ENCODE data around the gene PDC.
A peak's percentile ranks its signal among the peaks of the same experiment; 100 is the strongest.
"Not testable (repeated sequence)": the region's sequence is repeated elsewhere in the genome, so short reads cannot be mapped to it uniquely, and the experiment has no call there.

The PDC gene

DNA sequence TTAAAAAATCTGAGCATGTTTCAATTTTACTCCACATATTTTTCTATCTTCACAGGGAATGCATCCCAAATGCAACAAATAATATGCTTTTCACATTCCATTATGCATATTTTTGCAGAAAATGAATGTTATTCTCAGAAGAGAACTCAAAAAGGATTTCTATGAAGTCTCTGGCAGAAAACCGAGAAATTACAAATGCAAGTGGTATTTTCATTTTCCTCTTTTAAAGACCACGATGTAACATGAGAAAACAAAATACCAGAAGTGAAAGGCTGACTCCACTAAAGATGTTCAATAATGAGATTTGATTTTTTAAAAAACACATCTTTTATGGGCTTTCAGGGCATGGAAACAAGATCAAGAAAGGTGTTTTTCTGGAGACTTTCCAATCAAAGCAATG is 5.0 kb upstream of the PDC start:
- DNase-seq (ENCODE audit: low read depth, low spot score), result no peak

DNA sequence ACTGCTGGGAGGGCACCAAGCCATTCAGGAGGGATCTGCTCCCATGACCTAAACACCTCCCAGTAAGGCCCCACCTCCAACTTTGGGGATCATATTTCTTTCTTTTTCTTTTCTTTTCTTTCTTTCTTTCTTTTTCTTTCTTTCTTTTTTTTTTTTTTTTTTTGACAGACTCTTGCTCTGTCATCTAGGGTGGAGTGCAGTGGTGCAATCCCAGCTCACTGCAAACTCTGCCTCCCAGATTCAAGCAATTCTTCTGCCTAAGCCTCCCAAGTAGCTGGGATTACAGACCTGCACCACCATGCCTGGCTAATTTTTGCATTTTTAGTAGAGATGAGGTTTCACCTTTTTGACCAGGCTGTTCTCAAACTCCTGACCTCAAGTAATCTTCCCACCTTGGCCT is 4.6 kb upstream of the PDC start:
- not testable (repeated sequence) for DNase-seq (ENCODE audit: low read depth, low spot score)

DNA sequence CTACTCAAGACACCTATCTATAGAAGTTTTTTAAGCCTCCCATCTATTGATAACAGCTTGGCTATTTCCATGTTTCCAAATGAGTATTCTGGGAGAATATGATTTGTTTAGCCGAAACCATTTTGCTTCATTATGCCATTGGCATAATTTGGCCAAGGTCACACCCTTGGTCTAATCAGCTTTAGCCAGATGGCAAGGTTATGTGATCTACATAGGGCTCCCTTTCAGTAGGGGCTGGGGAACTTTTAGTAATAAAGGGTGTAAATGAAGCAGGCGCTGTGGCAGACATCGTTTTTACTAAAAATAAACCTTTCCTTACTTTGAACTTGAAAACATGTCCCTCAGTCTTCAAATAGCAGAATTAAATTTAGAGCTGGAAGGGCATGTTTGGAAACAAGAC is 3.0 kb upstream of the PDC start:
- no peak for DNase-seq (ENCODE audit: low read depth, low spot score)

DNA sequence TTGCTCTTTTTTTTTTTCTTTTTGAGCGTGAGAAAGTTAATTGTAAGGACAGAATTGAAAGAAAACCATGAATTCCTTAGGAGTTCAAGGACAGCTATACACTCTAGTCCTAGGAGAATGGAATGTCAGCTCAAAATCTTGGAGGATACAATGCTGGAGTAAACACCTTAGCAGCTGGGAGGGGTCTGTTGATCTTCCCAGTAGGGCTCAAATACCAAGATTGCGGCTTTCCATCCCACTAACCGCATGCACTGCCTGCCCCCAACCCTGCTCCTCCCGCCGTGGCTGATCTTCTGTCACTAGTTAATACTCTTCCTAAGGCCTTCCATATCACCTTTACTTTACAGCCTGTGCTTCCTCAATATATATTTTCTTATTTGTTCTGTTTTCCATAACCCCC is 2.6 kb upstream of the PDC start:
- no peak for DNase-seq (ENCODE audit: low read depth, low spot score)

DNA sequence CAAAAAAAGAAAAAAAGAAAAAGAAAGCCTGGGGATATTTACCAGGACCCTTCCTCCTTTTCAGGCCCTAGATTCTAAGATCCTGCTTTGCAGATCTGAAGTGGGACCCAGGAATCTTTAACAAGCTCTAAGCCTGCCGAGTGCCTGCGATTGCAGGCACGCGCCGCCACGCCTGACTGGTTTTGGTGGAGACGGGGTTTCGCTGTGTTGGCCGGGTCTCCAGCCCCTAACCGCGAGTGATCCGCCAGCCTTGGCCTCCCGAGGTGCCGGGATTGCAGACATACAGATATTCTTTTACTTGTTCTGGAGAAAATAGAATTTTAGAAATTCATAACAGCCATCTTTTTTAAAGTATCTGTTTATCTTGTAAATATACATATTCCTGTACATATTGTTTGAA is 1.8 kb downstream of the PDC start:
- not testable (repeated sequence) for DNase-seq (ENCODE audit: low read depth, low spot score)

DNA sequence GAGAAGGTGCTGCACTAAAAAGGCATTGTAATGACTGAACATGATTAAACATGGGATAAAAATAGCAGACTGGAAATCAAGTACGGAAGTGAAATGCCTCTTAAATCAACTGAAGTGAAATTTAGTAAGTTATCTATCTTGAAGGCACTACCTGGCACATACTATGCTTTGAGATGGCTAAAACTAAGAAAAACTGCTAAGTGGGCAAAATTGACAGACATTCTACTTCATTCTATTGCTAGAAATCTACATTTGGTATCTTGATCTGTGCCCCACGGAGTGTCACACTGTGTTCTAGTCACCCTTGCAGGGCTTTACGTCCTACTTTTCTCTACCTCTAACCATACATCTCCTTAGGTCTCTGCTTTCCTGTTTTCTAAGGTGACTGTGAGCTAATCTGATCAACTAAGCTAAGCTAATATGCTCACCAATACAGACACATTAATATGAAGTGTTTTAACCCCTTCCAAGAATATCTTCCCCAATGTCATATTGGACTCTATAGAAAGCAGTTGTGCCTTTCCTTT is 4.1 kb downstream of the PDC start:
- DNase-seq (ENCODE audit: low read depth, low spot score), result no peak

DNA sequence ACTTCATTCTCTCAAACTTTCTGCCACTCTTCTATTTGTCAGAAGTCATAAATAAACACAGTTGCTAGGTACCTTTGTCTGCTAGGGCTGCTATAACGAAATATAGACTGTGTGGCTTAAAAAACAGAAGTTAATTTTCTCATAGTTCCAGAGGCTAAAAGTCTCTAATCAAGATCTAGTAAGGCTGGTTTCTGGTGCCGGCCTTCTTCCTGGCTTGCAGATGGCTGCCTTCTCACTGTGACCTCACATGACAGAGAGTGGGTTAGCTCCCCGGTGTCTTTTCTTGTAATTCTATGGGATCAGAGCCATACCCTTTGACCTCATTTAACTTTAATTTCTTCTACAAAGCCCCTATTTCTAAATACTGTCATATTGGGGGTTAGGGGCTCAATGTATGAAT is 5.9 kb downstream of the PDC start:
- DNase-seq (ENCODE audit: low read depth, low spot score), result no peak

DNA sequence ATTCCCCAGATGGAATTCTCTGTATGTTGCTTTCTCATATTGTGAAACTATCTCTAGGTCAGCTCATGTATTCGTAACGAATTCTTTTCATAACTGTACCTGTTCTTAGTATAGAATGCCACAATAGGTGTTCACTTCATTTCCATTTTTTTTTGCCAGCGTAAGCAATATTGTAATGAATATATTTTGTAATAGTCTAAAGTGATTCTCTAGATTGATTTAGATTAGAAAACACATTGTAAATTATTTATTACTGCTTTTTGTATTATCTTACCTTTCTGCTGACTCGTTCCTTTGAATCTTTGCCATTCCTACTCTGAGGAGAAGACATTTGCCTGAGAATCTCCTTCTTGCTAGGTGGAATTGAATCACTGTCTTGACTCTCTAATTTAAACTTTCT is 14.8 kb downstream of the PDC start:
- no peak for DNase-seq (ENCODE audit: low read depth, low spot score)

DNA sequence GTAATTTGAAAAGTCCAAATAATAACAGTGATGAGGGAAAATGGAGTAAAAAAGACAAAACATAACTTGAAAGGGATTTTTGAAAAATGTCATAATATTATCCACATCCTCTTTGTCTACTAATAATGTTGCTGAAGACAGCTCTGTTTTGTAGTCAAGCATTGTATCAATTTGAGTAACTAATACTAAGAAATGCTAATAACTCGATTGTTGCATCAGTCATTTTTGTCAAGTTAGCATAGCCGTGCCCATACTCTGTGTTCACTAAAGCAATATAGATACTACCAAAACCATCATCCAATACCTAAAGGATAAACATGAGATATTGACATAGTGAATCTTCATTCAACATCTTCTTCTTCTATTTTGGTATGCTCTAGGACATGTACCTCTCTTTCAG is 17.3 kb downstream of the PDC start:
- no peak for DNase-seq (ENCODE audit: low read depth, low spot score)

DNA sequence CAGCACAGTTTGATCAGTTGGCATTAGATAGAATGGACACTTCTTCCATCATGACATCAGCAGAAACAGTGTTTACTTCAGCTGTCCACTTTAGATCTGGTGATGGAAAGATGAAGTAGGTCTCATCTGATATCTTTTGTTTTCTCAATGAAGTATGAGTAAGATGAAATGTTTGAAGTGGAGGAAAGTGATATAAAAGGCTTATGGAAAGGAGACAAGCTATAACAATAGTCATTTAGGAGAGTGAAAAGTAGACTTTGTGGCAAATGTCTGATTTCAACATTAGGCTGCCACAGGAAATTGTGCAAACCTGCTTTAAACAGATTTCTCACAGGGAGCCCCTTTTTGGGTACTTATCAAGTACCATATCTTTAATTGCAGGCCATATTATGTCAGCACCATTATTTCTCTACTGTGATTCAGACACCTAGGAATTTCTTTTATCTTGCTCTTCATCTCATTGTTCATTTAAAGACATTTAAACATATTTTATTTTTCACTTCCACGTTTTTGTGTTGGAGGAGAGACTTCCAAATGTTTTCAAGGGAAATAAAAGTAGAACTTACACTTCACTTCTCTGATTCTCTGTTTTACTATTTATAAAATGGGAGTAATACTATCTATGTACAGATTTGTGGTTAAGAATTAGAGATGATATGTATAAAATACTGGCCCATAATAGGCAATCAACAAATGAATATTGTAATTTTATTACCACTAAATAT is 18.1 kb downstream of the PDC start:
- no peak for DNase-seq (ENCODE audit: low read depth, low spot score)

DNA sequence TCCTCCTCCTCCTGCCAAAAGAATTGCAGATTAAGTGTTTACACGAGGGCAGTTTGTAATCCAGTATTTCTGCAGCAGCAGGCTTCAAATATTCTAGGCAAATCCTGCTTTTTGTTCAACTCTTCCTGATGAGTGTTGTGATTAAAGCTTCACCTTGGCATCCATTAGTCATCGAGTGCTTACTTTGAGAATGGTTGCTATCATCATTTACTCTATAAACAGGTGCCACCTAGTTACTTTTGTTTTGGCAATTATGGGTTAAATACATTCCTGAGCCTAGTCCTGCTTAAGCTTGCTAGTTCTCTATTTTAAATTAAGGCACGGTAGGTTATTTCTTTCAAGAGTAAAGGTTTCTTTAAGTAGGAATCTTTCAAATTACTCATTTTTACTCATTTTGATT is 20.3 kb downstream of the PDC start:
- no peak for DNase-seq (ENCODE audit: low read depth, low spot score)

DNA sequence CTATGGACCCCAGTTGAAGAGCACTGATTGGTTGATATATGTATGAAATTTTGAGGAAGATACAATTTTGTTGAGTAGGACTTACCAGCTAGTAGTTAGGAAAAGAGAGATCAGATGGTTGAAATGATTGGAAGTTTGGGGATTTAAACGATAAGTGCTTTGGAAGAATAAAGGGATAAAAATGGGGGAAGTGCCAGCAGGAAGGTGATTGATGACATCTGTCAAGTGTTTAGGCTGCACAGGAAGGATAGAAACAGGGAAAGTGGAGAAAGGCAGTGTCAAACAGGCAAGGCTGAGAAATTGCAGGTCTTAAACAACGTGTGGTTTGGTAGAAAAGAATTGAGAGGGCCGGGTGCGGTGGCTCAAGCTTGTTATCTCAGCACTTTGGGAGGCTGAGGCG is 22.3 kb downstream of the PDC start:
- DNase-seq (ENCODE audit: low read depth, low spot score), result no peak

DNA sequence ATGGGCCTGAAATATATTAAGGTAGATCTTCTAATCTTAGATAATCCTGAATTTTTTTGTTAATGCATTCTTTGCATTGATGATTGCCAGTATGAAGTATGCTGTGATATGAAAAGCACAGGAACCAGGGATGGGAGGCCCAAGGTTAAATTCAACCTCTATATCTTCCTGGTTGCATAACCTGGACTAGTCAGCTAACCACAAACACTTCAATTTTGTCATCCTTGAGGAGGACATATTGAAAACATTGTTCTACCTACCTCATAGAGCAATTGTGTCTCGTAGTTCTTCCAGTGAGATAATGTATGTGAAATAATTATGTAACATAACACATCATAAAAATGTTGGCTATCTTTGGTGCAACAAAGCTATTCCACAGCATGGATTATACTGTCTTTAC is 25.6 kb downstream of the PDC start:
- no peak for DNase-seq (ENCODE audit: low read depth, low spot score)

DNA sequence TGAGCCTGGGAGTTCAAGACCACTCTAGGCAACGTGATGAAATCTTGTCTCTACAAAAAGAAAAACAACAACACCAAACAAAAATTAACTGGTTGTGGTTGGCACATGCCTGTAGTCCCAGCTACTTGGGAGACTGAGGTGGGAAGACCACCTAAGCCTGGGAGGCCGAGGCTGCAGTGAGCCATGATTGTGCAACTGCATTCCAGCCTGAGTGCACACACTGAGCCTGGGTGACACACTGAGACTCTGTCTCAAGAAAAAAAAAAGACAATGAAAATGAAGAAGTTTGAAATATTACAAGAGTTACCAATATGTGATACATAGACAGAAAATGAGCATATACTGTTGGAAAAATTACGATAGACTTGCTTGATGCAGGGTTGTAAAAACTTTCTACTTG is 31.9 kb downstream of the PDC start:
- DNase-seq (ENCODE audit: low read depth, low spot score), result no peak

DNA sequence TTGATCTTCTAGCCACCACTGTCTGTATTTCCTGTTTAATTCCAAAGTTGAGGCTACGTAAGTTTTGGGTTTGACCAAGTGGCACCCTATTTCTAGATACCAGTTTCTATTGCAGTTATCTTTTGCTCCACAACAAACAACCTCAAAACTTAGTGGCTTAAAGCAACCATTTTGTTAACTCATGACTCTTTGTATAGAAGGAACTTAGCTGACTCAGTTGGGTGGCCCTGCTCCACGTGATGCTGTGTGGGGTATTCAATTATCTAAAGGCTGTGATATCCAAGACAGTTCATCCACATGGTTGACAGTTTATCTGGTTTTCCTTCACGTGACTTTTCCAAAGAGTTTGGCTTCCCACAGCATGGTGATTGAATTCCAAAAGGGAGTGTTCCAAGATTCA is 34.8 kb downstream of the PDC start:
- no peak for DNase-seq (ENCODE audit: low read depth, low spot score)

DNA sequence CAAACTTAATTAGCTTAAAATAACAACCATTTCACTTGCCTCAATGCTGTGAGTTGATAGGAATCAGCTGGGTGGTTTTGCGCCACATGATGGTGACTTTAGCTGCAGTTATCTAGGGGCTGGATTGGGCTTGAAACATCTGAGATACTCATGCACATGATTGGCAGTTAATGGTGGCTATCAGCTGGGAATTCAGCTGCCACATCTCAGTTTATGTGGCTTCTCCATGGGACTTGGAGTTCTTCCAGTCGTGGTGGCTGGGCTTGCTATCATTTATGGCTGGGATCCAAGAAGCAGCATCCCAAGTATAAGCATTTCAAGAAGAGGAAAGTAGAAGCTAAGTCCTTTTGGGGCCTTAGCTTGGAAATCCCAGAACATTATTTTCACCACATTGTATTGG is 36.4 kb downstream of the PDC start:
- no peak for DNase-seq (ENCODE audit: low read depth, low spot score)

DNA sequence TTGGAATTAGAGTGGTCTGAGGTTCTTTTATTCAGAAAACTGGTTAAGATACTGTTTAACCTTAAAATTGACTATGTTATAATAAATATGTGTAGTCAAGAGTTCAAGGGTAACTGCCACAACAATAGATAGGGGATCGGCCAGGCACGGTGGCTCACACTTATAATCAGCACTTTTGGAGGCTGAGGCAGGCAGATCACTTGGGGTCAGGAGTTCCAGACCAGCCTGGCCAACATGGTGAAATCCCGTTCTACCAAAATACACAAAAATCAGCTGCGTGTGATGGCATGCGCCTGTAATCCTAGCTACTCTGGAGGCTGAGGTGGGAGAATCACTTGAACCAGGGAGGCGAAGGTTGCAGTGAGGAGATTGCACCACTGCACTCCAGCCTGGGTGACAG is 39.5 kb downstream of the PDC start:
- DNase-seq (ENCODE audit: low read depth, low spot score), result no peak

DNA sequence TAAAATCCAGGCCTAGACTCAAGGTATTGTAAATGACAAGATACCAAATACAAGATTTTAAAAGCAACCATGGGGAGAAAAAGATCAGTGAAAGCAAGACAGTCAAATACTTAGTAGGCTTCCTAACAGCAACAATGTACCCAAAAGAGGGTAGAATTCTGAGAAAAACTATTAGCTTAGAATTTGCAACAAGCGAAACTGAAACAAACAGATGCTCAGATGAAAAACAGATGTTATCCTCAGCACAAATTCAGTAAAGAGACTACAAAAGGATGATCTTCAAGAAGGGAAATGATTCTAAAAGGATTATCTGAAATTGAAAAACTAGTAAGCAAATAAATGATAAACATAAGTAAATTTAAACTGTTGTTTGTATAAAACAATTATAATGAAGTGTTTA is 40.0 kb downstream of the PDC start:
- DNase-seq (ENCODE audit: low read depth, low spot score), result no peak

DNA sequence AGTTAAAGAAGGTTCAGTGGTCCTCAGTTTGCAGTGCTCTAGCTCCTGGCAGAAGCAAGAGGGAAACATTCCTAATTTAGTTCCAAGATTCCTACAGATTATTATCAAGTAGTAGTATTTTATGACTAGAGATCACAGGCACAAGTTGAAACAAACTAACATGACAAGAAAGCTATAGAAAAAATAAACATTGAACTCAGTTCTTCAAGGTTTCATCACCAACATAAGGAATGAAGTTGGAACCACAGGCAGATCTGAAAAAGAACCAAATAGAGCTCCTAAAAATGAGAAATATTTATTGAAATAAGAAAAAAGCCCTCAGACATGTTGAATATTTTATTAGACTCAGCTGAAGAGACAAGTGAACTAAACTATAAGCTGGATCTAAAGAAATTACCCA is 40.6 kb downstream of the PDC start:
- DNase-seq (ENCODE audit: low read depth, low spot score), result no peak

DNA sequence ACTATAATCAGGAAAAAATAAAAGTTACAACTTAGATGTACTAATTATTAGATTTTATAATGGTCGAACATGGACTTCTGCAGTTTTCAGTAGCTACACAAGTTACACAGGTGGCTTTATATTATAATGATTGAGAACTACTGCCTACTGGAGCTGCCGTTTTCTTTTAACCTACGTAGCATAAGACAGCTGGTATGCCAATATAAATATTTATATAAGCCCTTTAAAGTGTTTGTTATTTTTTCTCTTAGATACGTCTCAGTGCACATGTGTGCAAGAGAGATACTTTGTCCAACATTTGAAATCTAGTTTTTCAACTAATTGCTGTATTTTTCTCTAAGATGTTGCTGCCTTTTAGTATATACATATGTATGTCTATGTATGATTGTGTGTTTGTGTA is 42.4 kb downstream of the PDC start:
- no peak for DNase-seq (ENCODE audit: low read depth, low spot score)

DNA sequence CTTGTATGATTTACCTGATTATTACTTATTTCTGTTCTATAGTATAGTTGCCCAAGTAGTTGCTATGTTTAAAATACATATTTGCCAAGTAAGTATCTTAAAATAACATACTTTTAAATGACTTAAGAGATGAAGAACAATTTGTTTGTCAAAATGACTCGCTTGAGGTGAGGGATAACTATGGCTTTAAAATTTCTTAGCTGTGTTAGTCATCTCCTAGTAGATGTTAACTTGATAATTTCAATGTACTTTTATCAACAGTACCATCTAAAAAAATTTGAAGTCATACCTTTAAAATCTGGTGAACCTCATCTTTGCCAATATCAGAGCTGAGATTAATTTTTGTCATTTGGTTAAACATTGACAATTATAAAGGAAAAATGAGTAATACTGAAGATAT is 47.6 kb downstream of the PDC start:
- no peak for DNase-seq (ENCODE audit: low read depth, low spot score)

DNA sequence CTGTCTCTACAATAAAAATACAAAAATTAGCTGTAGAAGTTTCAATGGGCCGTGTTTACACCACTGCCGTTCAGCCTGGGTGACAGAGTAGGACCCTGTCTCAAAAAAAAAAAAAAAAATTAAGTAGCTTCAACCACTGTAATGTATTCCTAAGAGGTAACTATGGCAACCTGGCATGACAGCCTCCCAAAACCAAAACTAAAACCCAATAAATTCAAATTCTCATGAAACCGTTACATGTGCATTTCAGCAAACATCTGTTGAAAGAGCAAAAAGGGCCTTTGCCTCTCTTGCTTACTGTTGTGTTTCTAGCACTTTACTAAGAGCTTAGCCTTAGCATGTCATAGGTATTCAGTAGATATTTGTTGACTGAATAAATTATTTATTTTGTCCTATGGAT is 51.8 kb downstream of the PDC start:
- no peak for DNase-seq (ENCODE audit: low read depth, low spot score)

DNA sequence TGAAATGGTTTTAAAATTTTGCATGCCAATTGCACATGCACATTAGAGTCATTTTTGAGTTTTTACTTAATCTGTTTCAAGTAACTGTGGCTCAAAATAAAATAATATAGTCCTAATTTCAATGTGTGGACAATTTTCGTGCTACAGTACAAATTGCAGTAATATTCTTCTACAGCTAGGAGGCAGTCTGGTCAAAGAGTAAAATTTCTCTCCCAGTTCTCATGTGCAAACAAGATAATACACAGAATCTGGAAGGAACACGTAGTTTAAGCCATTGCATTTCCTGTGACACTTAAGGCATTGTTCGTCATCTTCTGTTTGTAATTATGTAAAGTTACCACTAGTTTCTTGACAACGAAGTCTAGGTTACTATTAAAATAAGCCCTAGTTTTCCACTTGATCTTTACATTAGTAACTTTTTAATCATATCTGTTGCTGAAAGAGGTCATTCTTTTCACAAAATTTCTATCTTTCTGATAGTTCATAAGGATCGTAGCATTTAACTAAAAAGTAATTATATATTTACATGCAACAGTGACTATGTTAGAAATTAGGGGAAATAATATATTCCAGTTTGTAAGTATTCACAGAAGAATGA is 56.4 kb downstream of the PDC start:
- peak; percentile 13 for DNase-seq (ENCODE audit: low read depth, low spot score)

DNA sequence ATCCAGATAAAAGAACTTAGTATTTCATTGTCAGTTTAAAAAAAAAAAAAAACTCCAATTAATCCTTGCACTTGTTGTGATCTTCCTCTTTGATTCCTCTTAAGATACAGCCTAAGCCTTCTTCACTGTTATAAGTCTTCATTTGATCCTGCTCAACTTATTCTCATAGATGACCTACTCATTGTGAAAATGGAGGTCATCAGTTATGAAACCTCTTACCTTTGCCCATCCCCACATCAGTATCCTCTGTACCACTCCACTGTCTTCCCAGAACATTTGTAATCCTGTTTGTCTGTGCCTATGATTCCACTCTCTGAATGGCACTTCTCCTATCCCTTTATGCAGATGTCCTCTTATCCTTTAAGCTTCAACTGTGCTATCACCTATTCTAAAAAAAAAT is 57.3 kb downstream of the PDC start:
- DNase-seq (ENCODE audit: low read depth, low spot score), result no peak
